Measurements from ENCODE around the gene DNAJB4. TPM values are rescaled to one million over a fixed set of nuclear protein-coding genes. Genes with fewer than 3 reads are reported as not detected.

DNAJB4 gene
- total RNA-seq, 2 donors from 2014 or later: 41.0 to 59.8 TPM

GRCh38 chr1:78053498-78053897, 48.8 kb downstream of the DNAJB4 start:
- no peak for DNase-seq (ENCODE audit: low spot score)
- Histone ChIP-seq H3K4me3 (no peak overlapping the region), H3K4me1 (ENCODE audit: control insufficient read depth in 1 of 2, low read depth in 2 of 2) (peaks cover 0 to 8% of the 10 kb centered on the region in 2 donors), H3K9me3 (no peaks in the 10 kb centered on the region), H3K27ac (no peak overlapping the region), H3K36me3 (no peaks in the 10 kb centered on the region), H3K27me3 (replicated peaks; ENCODE audit: insufficient read depth) (no peaks in the 10 kb centered on the region)
- TF ChIP-seq, protein P1, sequence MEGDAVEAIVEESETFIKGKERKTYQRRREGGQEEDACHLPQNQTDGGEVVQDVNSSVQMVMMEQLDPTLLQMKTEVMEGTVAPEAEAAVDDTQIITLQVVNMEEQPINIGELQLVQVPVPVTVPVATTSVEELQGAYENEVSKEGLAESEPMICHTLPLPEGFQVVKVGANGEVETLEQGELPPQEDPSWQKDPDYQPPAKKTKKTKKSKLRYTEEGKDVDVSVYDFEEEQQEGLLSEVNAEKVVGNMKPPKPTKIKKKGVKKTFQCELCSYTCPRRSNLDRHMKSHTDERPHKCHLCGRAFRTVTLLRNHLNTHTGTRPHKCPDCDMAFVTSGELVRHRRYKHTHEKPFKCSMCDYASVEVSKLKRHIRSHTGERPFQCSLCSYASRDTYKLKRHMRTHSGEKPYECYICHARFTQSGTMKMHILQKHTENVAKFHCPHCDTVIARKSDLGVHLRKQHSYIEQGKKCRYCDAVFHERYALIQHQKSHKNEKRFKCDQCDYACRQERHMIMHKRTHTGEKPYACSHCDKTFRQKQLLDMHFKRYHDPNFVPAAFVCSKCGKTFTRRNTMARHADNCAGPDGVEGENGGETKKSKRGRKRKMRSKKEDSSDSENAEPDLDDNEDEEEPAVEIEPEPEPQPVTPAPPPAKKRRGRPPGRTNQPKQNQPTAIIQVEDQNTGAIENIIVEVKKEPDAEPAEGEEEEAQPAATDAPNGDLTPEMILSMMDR (IDR thresholded peaks at IDR 0.05): no peak
- ATAC-seq (ENCODE audit: insufficient number of reproducible peaks, low FRiP score, low read depth): no peak

GRCh38 chr1:78054559-78054958, 49.8 kb downstream of the DNAJB4 start:
- no peak for ATAC-seq (ENCODE audit: insufficient number of reproducible peaks, low FRiP score, low read depth)

DNA sequence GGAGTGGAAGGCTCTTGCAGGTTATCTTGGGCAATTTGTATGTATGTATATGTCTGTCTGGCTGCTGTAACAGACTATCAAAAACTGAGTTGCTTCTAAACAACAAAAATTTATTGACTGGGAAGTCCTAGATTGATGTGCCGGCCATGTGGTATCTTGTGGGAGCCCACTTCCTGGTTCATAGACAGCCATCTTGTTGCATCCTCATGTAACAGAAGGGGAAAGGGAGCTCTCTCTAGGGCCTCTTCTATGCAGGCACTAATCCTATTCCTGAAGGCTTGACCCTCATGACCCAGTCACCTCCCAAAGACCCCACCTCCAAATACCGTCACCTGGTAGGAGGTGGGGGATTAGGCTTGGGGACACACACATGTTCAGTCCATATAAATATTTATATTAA, 50.2 kb downstream of the DNAJB4 start:
- no peaks in the 10 kb centered on the region for H3K27me3 ChIP-seq (replicated peaks; ENCODE audit: insufficient read depth)
- peaks cover 0 to 18% of the 10 kb centered on the region in 2 donors for H3K4me1 ChIP-seq (ENCODE audit: control insufficient read depth in 1 of 2, low read depth in 2 of 2)
- H3K27ac ChIP-seq: no peak overlapping the region
- H3K9me3 ChIP-seq: no peaks in the 10 kb centered on the region
- DNase-seq (ENCODE audit: low spot score) (no peak), ATAC-seq (ENCODE audit: insufficient number of reproducible peaks, low FRiP score, low read depth) (no peak)
- H3K36me3 ChIP-seq: no peaks in the 10 kb centered on the region
- TF ChIP-seq, protein P1 (IDR thresholded peaks at IDR 0.05): no peak
- H3K4me3 ChIP-seq: no peak overlapping the region

More at GRCh38 chr1:78054559-78054958, 49.8 kb downstream of the DNAJB4 start:
- no peaks in the 10 kb centered on the region for H3K27me3 ChIP-seq (replicated peaks; ENCODE audit: insufficient read depth)
- no peaks in the 10 kb centered on the region for H3K36me3 ChIP-seq
- no peak overlapping the region for H3K27ac ChIP-seq
- H3K4me1 ChIP-seq (ENCODE audit: control insufficient read depth in 1 of 2, low read depth in 2 of 2): peaks cover 0 to 16% of the 10 kb centered on the region in 2 donors
- TF ChIP-seq, protein P1 (IDR thresholded peaks at IDR 0.05): no peak
- no peak overlapping the region for H3K4me3 ChIP-seq
- H3K9me3 ChIP-seq: no peaks in the 10 kb centered on the region
- DNase-seq (ENCODE audit: low spot score): no peak

DNA sequence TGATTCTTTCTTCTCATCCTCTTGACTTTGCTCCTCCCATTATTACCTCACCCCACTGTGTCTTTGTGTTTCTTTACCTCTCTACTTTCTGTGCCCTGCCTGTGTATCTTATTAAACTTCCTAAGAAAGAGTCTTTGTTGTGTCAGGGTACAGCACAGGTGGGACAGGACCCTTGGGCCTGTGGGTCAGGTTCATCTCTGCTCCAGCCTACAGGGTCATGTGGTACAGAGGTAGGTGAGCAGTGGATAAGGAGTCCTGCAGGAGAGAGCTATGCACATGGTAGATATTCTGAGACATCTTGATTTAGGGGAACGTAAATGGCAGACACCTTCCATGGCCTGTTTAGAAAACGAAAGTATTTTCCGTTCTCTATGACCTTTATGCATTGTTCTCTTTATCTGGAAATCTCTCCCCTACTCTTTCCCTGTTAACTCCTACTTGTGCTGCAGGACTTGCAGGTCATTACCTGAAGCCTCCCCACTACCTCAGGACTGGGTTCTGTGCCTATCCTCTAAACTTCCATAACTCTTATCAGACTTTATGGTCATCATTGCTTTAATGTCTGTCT, 50.9 kb downstream of the DNAJB4 start:
- ATAC-seq (ENCODE audit: insufficient number of reproducible peaks, low FRiP score, low read depth): no peak
- H3K4me3 ChIP-seq: no peak overlapping the region
- no peak overlapping the region for H3K27ac ChIP-seq

GRCh38 chr1:78058670-78059069, 53.9 kb downstream of the DNAJB4 start:
- Histone ChIP-seq H3K4me3 (no peak overlapping the region), H3K4me1 (ENCODE audit: control insufficient read depth in 1 of 2, low read depth in 2 of 2) (peaks cover 0 to 24% of the 10 kb centered on the region in 2 donors), H3K27ac (peak overlapping the region; percentile 59 to 67), H3K27me3 (replicated peaks; ENCODE audit: insufficient read depth) (no peaks in the 10 kb centered on the region), H3K9me3 (no peaks in the 10 kb centered on the region), H3K36me3 (no peaks in the 10 kb centered on the region)
- DNase-seq (ENCODE audit: low spot score) (no peak), ATAC-seq (ENCODE audit: insufficient number of reproducible peaks, low FRiP score, low read depth) (no peak)
- TF ChIP-seq, protein P1 (IDR thresholded peaks at IDR 0.05): no peak

More for the DNA sequence above, 50.9 kb downstream of the DNAJB4 start:
- H3K36me3 ChIP-seq: no peaks in the 10 kb centered on the region
- no peaks in the 10 kb centered on the region for H3K9me3 ChIP-seq
- TF ChIP-seq, protein P1 (IDR thresholded peaks at IDR 0.05): no peak
- no peak for DNase-seq (ENCODE audit: low spot score)
- no peaks in the 10 kb centered on the region for H3K27me3 ChIP-seq (replicated peaks; ENCODE audit: insufficient read depth)
- H3K4me1 ChIP-seq (ENCODE audit: control insufficient read depth in 1 of 2, low read depth in 2 of 2): peaks cover 0 to 18% of the 10 kb centered on the region in 2 donors
